Mesodermal cell (in vitro differentiated cells): ENCODE data around the gene CCNE1. TPM values are rescaled to one million over a fixed set of nuclear protein-coding genes. Genes with fewer than 3 reads are reported as not detected.

Experiments
- H3K27ac ChIP-seq: 2 replicates; pipeline ENCODE4 v1.7.0; 2013; ENCODE audit warnings: mild to moderate bottlenecking, low read depth, low read length, moderate library complexity; ENCODE audit not compliant: severe bottlenecking
- H3K36me3 ChIP-seq: 2 replicates; pipeline ENCODE4 v1.7.1; 2013; ENCODE audit warnings: mild to moderate bottlenecking, low read length, moderate library complexity; ENCODE audit not compliant: control insufficient read depth, insufficient read depth
- H3K4me1 ChIP-seq: one replicate; pipeline ENCODE4 v1.7.1; 2013; ENCODE audit warnings: mild to moderate bottlenecking, low read length; ENCODE audit not compliant: insufficient read depth, control insufficient read depth, poor library complexity, severe bottlenecking
- H3K4me3 ChIP-seq: 2 replicates; pipeline ENCODE4 v1.7.0; 2013; ENCODE audit warnings: low read length, control low read depth, mild to moderate bottlenecking; ENCODE audit not compliant: insufficient read depth, poor library complexity, severe bottlenecking; ENCODE audit errors: extremely low read depth
- H3K9me3 ChIP-seq: 2 replicates; pipeline ENCODE4 v1.7.1; 2013; ENCODE audit warnings: mild to moderate bottlenecking, low read length, moderate library complexity; ENCODE audit not compliant: control insufficient read depth
- WGBS, 2 experiments: methylation state at CpG; one replicate each; pipeline ENCODE4 v1.1.5; 2013; ENCODE audit warnings: missing lambda C conversion rate in 2 of 2; ENCODE audit not compliant: insufficient coverage in 2 of 2; 5-methylcytosine and 5-hydroxymethylcytosine counted together
- polyA plus RNA-seq, 2 experiments: library from polyadenylated mRNA; stranded (reverse); fragments of 50-300 nt; gene quantifications; one replicate each; pipeline ENCODE4 v1.2.3, GENCODE V29; 2013

The CCNE1 gene
- polyA plus RNA-seq (2013, experiment 1 of 2), result 14.0 TPM
- 14.5 TPM for polyA plus RNA-seq (2013, experiment 2 of 2)

DNA sequence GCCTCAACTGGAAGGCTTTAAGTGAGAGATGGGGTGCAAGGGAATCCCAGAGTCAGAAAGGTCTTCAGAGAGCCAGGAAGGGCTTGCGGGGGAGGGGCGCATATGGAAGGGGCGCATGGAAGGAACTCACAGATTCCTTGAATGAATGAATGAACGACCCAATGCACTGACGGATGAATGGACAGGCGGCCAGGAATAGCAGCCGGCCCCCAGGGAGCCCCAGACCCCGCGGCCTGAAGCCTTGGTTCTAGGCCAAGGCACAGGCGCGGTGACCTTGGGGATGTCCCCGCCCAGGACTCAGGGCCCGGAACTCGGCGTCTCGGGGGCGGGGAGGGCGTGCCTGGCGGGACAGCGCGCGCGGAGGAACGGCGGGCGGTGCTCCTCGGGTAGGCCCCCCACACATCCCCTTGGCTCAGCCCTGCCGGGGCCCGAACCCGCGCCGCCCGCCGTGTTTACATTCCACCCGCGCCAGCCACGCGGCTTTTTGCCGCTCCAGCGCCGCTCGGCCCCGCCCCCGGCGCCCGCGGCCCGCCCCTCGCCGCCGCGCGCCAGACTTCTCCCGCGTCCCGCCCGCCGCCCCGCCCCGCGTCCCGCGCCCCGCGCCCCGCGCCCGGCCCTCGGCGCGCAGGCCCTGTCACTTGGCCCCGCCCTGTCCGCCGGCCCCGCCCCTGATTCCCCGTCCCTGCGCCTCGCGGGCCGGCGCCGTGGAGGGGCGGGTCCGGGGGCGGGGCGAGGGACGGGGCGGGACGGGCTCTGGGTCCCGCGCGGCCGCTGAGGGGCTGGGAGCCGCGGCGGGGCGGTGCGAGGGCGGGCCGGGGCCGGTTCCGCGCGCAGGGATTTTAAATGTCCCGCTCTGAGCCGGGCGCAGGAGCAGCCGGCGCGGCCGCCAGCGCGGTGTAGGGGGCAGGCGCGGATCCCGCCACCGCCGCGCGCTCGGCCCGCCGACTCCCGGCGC, at the start of gene CCNE1:
CCNE1 (plus strand) TSS at position 867 of the 955 bp plus-strand sequence. CDS start 565 bp downstream, outside the sequence.
- Histone ChIP-seq H3K27ac (peak within 1 kb of the TSS; percentile 36), H3K4me3 (peak within 1 kb of the TSS; percentile 44), H3K9me3 (no peaks in the 10 kb centered on the region), H3K4me1 (peaks cover 5% of the 10 kb centered on the region), H3K36me3 (peaks cover 6% of the 10 kb centered on the region)
- 3 to 7% methylated on average over 36 to 97 of the region's 125 CpGs for WGBS, 2 experiments

DNA sequence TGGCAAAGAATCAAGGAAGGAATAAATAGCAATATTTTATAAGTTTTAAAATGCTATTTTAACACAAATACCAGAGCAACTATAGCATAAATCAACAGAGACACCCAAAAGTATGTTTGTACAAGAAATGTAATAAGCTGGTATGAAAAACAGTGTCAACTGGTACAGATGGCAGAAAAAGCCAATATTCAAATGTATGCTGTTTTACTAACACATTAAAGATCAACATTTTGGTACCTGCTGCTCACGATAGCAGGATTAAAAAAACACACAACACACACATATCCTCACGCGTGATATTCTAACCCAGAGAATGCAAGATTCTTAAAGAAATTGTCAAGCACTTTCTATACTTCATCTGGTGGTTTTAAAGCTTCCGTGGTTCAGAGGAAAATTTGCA, 48.6 kb upstream of the CCNE1 start:
- no peak overlapping the region for H3K27ac ChIP-seq
- H3K9me3 ChIP-seq, result no peaks in the 10 kb centered on the region
- H3K36me3 ChIP-seq, result no peaks in the 10 kb centered on the region
- H3K4me1 ChIP-seq, result no peaks in the 10 kb centered on the region
- H3K4me3 ChIP-seq, result no peak overlapping the region
- WGBS, 2 experiments, result 81 to 87% methylated on average over 3 to 4 of the region's 4 CpGs

DNA sequence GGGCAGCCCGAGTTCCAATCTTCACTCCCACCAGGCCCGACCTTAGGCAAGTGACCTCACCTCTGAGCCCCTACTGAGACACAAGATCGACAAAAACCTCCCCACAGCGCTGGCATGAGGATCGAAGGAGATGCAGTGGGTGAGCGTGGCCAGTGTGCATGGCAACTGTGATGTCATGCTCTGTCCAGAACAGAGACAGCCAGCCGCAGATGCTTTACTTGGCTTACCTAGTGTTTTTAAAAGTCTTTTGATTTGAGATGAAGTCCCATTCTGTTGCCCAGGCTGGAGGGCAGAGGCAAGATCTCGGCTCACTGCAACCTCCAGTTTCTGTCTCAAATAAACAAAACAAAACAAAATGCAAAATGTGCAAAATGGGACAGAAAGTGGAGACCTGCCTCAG, 47.4 kb upstream of the CCNE1 start:
- 88 to 94% methylated on average over 4 to 6 of the region's 8 CpGs for WGBS, 2 experiments
- no peaks in the 10 kb centered on the region for H3K36me3 ChIP-seq

DNA sequence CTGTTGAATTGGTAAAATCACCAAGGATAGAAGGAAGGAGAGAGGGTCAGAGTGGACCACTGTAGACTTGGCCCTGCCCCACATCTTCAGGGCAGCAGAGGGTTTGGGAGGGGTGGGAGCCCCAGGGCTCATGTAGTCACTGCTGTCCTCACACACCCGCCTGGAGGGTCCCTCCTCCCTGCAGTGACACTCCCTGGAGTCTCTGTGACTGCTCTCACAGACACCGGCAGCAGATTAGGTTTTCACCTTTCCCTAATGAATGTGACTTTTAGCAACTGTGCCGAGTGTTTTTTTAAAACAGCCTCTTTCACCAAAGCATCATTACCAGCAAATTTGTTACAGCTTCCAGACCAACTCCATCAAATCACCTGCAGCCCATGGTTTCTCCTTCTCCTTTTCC, 45.7 kb upstream of the CCNE1 start:
- 77 to 80% methylated on average over 3 of the region's 3 CpGs for WGBS, 2 experiments
- no peaks in the 10 kb centered on the region for H3K4me1 ChIP-seq
- no peaks in the 10 kb centered on the region for H3K9me3 ChIP-seq
- no peak overlapping the region for H3K4me3 ChIP-seq
- H3K36me3 ChIP-seq, result no peaks in the 10 kb centered on the region
- no peak overlapping the region for H3K27ac ChIP-seq

More for the DNA sequence above, 47.4 kb upstream of the CCNE1 start:
- H3K9me3 ChIP-seq, result no peaks in the 10 kb centered on the region
- H3K27ac ChIP-seq, result no peak overlapping the region
- no peak overlapping the region for H3K4me3 ChIP-seq
- H3K4me1 ChIP-seq, result no peaks in the 10 kb centered on the region

GRCh38 chr19:29767039-29767735, 44.6 kb upstream of the CCNE1 start:
- Histone ChIP-seq H3K9me3 (no peaks in the 10 kb centered on the region), H3K36me3 (no peaks in the 10 kb centered on the region), H3K27ac (no peak overlapping the region), H3K4me3 (no peak overlapping the region), H3K4me1 (no peaks in the 10 kb centered on the region)
- 64 to 85% methylated on average over 4 to 8 of the region's 8 CpGs for WGBS, 2 experiments

DNA sequence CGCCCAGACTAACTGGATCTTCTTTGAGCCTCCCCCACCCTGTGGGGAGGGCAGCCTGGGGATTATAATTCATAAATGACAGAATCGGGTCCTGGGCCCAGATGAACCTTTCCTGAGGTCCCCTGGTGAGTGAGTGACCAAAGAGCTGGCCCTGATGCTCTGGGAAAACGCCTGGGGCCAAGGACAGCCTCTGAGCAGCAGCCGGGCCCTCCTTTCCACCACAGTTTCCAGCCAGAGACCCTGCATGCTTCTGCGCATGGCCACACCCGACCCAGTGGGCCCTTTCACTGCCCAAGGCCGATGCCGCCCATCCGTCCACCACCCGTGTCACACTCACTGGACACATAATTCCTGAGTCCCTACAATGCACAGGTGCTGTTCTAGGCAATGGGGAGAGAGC, 43.6 kb upstream of the CCNE1 start:
- Histone ChIP-seq H3K4me3 (no peak overlapping the region), H3K27ac (no peak overlapping the region), H3K4me1 (no peaks in the 10 kb centered on the region), H3K9me3 (no peaks in the 10 kb centered on the region), H3K36me3 (no peaks in the 10 kb centered on the region)
- WGBS, 2 experiments, result 90 to 94% methylated on average over 4 to 8 of the region's 10 CpGs

DNA sequence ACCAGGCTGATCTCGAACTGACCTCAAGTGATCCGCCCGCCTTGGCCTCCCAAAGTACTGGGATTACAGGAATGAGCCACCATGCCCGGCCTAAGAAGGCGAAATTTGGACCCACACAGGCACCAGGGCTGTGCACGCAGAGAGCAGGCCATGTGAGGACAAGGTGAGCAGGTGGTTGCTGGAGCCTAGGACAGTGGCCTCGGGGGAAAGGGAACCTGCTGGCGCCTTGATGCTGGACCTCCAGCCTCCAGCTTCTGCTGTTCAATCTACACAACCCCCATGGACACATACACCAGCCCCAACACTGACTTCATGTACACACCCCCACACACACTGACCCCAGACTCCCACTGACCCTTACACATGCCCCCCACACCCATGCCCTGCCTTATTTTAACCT, 41.8 kb upstream of the CCNE1 start:
- H3K9me3 ChIP-seq, result no peaks in the 10 kb centered on the region
- H3K36me3 ChIP-seq, result no peaks in the 10 kb centered on the region
- no peaks in the 10 kb centered on the region for H3K4me1 ChIP-seq
- WGBS, 2 experiments, result 77 to 93% methylated on average over 6 to 8 of the region's 8 CpGs
- H3K4me3 ChIP-seq, result no peak overlapping the region
- H3K27ac ChIP-seq, result no peak overlapping the region

DNA sequence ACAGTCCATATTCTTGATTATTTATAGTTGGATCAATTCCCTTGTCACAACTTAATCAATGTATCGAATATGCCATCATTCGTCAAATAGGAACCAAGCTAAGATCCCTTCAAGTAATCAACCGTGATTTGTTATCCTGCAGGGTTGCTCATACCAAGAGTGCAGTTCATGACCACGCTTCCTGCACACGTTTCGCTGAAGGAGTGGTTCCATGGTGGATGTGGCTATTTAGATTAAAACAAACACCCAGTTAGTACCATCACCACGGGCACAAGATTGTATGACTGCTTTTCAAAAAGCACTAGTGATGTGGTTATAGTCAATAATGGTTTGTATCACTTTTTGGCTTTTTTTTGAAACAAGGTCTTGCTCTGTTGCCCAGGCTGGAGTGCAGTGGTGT, 41.1 kb upstream of the CCNE1 start:
- no peaks in the 10 kb centered on the region for H3K36me3 ChIP-seq
- H3K9me3 ChIP-seq, result no peaks in the 10 kb centered on the region
- peaks cover 5% of the 10 kb centered on the region for H3K4me1 ChIP-seq
- H3K4me3 ChIP-seq, result no peak overlapping the region
- H3K27ac ChIP-seq, result no peak overlapping the region
- WGBS, 2 experiments, result 93 to 95% methylated on average over 3 of the region's 7 CpGs

DNA sequence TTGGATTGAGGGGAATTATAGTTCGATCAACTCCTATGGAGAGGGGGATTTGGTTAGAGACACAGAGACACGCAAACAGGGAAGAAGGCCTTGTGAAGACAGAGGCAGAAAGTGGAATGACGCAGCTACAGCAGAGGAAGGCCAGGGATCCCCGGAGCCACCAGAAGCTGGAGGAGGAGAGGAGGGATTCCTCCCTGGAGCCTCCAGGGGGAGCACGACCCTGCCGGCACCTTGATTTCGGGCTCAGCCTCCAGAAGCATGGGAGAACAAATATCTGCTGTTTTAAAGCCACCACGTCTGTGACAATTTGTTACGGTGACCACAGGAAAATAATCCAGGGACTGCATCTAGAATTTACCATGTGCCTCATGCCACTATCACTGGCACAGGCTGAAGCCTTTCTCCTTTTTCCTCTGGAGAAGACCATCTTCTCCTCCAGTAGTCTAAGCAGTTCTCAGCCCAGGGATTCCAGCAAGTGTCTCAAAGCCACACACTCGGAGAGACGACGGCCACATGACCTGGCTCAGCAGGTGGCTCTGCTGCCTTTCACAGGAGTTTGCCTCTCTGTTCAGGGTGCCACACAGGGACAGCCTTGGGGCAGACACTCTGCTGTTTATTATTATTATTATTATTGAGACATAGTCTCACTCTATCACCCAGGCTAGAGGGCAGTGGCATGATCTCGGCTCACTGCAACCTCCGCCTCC, 39.9 kb upstream of the CCNE1 start:
- Histone ChIP-seq H3K4me1 (peaks cover 5% of the 10 kb centered on the region), H3K9me3 (no peaks in the 10 kb centered on the region), H3K27ac (no peak overlapping the region), H3K36me3 (no peaks in the 10 kb centered on the region), H3K4me3 (no peak overlapping the region)
- WGBS, 2 experiments, result 32 to 34% methylated on average over 13 to 14 of the region's 14 CpGs

- Histone ChIP-seq H3K27ac (no peak overlapping the region), H3K4me3 (no peak overlapping the region), H3K9me3 (no peaks in the 10 kb centered on the region), H3K4me1 (peaks cover 5% of the 10 kb centered on the region), H3K36me3 (no peaks in the 10 kb centered on the region)
- WGBS, 2 experiments, result 85 to 95% methylated on average over 4 to 6 of the region's 6 CpGs
Measured at GRCh38 chr19:29772696-29773095, 39.1 kb upstream of the CCNE1 start.
